Posterior cingulate gyrus (tissue), 11 donors: ENCODE data around the gene MCM7.
A peak's percentile ranks its signal among the peaks of the same experiment; 100 is the strongest.
"Not testable (repeated sequence)": the region's sequence is repeated elsewhere in the genome, so short reads cannot be mapped to it uniquely, and the experiment has no call there.

Experiments
- DNase-seq, 10 donors: peaks; one replicate each; pipeline versions ENCODE4 v3.0.0 to v3.0.0-alpha.2; 2020 to 2021; ENCODE audit warnings: mixed read lengths in 3 of 10
- intact Hi-C: fragments of 100-400 bp; cut with DNase I; formaldehyde crosslinking; loops from one replicate; pipeline ENCODE4 v1.15.1; 2023

MCM7 gene

DNA sequence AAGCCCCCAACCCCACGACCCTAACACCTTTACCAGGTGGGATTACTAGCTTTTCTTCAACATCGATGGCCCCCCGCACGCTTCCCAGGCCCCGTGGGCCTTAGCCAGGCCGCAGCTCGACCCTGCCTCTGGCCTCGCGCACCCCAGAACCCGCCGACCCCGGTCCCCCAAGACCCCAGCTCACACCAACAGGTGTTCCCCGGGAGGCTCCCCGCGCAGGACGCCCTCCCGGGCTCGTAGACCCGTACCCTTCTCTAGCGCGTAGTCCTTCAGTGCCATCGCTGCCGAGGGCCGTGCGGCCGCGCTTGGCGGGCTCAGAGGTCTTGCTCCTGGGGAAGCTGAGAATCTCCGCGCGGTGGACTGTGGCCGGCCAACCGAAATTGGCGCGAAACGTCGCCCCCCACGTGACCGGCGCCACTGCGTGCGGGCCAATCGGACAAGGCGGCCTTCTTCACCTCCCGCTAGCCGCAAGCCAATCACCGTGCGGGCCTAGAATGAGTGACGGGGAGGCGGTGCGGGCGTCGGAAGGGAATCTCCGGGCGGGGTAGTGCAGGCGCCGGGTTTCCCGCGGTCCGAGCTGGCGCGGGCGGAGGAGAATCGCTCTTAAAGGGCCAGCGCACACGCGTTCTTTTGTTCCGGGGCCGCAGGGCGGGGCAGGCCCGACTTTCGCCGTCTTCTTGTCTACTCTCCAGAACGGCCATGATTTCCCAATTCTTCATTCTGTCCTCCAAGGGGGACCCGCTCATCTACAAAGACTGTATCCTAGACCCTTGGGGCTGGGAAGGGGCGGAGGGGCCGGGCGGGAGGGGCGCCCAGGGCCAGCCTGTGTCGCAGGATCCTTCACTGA is at the start of gene MCM7, which contains the start of gene AP4M1:
Gene MCM7 (minus strand): TSS at position 382 of the 847 bp plus-strand sequence. CDS start 103 bp downstream, at position 279.
Gene AP4M1 (plus strand): TSS at position 628 of the 847 bp plus-strand sequence. CDS start 72 bp downstream, at position 700.
- peak; percentile 99 to 100 (median 100) for DNase-seq
- intact Hi-C loops, result loop anchor here (1.0 to 2.0 kb wide), 2 partner anchors 18 to 26 kb away; partner anchors contain the start of genes CNPY4, MBLAC1 and TAF6

DNA sequence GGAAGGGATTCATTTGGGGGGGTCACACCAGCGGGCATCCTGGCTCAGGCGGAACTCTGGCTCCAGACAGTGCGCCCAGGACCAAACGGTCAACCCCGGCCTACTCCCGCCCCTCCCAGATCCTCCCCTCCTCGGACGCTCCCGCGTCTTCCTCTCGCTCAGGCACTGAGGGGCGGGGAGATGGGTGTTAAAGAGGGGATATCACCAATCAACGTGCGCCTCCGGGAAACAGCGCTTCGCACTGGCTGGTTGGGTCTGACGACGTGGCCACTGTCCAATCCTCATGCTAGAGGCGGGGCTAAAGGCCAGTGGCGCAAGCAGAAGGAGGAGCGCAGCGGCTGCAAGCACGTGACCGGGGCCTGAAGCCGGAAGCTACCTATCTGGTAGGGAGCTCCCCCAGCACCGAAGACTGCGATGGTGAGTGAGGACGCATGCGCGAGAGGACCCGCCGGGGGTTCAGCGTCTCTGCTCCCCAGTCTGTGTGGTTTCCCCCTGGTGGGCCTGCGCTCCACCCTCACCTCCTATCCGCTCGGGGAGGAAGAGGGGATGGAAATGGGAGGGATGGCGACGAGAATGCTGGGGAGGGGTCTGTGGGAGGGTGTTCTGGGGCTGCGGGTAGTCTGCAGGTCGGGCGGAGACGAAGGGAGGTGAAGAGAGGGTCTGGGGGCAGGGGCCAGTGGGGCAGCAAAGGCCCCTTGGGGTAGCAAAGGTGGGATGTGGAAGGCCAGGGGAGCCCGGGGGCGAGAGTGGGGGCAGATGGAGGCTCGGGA is 47.5 kb upstream of the MCM7 start, which contains the start of gene LAMTOR4:
Gene LAMTOR4 (plus strand): TSS at position 360 of the 770 bp plus-strand sequence. CDS start 55 bp downstream, at position 415.
- intact Hi-C loops, result no loop called here
- peak; percentile 99 to 100 (median 99) for DNase-seq

DNA sequence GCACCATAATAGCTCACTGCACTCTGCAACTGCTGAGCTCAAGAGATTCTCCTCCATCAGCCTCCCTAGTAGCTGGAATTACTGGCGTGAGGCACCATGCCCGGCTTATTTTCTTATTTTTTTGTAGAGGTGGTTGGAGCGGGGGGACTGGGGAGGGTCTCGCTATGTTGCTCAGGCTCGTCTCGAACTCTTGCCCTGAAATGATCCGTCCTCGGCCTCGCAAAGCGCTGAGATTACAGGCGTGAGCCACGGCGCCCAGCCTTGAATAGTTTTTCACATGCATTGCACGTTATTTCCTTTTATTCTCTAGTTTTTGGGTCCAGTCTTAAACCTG is 47.0 kb upstream of the MCM7 start:
- intact Hi-C loops, result no loop called here
- DNase-seq, result no peak

DNA sequence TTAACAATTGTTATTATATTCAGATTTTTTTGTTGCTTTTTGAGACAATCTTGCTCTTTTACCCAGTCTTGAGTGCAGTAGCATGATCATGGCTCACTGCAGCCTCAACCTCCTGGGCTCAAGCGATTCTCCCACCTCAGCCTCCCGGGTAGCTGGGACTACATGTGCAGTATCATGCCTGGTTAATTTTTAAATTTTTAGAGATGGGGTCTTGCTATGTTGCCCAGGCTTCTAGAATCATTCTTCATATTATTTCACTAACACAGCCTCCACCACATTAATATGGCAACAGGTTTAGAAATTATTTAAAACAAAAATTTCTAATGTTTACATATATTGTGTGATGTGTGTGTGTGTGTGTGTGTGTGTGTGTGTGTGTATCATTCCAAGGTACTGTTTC is 46.1 kb upstream of the MCM7 start:
- DNase-seq, result peak in 2 of 10 donors; percentile 2 to 14
- intact Hi-C loops, result no loop called here

DNA sequence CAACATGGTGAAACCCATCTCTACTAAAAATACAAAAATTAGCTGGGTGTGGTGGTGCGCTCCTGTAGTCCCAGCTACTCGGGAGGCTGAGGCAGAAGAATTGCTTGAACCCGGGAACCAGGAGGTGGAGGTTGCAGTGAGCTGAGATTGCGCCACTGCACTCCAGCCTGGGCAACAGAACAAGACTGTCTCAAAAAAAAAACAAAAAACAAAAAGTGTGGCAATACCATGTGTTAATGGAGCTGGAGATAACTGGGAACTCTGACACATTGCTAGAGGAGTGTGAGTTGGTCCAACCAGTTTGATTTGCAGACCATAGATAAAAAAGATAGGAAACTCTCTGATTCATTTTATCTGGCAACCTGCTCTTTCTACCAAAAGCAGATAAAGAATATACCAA is 45.2 kb upstream of the MCM7 start:
- DNase-seq, intact Hi-C loops: not testable (repeated sequence)

DNA sequence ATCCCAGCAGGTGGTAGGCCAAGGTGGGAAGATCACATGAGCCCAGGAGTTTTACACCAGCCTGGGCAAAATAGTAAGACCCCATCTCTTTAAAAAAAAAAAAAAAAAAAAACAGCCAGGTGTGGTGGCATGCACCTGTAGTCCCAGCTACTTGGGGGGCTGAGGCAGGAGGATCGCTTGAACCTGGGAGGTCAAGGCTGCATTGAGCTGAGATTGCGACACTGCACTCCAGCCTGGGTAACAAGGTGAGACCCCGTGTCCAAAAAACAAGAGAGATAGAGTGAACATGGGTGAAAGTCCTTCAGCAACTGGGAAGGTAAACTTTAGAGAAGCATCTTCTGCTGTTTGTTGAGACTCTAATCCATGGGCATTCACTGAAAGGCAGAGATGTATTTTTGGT is 41.3 kb upstream of the MCM7 start:
- intact Hi-C loops, result no loop called here
- DNase-seq, result peak in 2 of 10 donors; percentile 7 to 10

DNA sequence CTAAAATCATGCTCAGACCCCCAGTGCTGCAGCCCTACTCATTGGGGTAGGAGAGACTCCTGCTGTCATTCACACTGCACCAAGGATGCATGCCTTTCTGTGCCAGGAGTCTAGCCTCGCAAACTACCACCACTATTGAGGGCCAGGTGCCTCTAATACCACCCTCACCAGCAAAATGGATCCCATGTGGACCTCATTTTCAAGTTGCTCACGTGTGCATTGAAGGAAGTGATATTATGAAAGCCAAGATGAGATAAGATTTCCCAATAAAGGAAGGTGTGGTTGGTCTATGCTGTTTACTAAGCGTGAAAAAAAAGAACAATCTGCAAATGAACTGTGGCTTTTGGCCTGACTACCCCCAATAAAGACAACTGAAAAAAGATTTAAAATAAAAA is 40.4 kb upstream of the MCM7 start:
- peak in 1 of 10 donors; percentile 38 for DNase-seq
- intact Hi-C loops, result no loop called here

DNA sequence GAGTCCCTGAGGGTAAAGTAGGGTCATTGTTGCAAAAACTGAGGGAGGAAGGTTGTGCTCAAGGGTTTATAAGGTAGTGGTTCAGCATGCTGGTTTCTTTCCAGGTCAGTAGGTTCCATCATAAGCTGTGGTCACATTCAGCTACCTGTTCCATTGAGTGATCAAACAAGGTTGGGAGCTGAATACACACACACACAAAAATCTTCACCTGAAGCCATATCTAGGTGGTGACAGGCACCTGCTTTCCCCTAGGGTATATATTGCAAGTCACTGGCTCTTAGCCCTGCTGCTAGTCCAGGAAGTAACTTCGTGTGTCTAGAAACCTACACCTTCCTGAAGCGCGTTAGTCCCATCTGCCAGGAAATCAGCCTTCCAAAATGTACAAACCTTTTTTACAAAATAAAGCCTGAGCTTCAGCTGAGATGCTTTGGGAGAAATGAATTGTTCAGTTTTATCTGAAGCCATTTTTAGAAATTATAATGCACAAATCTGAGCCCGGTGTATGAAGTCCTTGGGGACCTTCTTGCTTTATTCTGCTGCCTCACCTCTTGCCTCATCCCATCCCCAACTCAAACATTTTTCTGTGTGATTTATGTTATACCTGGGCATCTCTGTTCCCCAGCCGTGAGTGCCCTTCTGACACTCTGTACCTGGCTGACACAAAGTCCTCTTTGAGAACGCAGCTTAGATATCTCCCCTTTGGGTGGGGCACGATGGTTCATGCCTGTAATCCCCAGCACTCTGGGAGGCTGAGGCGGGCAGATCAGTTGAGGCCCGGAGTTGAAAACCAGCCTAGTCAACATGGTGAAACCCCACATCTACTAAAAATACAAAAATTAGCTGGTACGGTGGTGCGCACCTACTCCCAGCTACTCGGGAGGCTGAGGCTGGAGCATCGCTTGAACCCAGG is 36.9 kb upstream of the MCM7 start:
- intact Hi-C loops, result loop anchor here (10.0 kb wide), 1 partner anchor 77 kb away; the partner anchor contains the start of gene PVRIG
- peak in 2 of 10 donors; percentile 18 to 50 for DNase-seq

DNA sequence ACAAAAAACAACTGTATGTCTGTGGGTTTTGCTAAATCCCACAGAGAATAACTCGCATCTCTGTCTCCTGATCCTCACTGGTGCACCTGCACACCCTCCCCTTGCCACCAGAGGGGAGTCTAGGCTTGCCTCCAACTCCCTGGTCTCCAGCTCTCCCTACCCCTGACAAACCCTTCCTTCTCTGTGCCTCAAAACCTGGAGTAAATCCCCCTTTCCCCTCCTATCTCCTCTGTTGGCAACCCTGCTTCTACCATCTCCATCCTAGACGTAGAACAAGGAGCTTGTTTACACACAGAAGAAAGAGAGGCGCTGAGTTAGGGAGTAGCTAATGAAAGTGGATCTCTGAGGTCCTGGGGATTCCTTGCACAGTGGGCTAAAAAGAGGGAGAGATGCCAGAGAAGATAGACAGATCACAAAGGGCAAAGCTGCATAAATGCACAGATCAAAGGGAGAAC is 31.5 kb upstream of the MCM7 start:
- peak in 8 of 10 donors; percentile 25 to 94 (median 51) for DNase-seq
- intact Hi-C loops, result loop anchor here (10.0 kb wide), 1 partner anchor 82 kb away; the partner anchor contains the start of gene PVRIG

DNA sequence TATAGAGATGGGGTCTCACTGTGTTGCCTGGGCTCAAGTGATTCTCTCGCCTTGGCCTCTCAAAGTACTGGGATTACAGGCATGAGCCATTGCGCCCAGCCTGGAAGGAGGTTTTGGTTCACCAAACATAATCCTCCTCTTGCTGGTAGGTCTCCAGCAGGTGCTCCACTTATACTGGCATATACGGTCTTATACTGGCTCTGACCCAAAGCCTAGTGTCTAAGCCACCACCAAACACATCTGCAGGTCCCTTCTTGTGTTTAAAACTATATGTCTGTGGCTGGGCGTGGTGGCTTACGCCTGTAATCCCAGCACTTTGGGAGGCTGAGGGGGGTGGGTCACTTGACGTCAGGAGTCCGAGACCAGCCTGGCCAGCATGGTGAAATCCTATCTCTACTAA is 30.9 kb upstream of the MCM7 start:
- intact Hi-C loops, result loop anchor here (10.0 kb wide), 1 partner anchor 83 kb away; the partner anchor contains the start of gene PVRIG
- DNase-seq, result peak in 2 of 10 donors; percentile 8 to 22

DNA sequence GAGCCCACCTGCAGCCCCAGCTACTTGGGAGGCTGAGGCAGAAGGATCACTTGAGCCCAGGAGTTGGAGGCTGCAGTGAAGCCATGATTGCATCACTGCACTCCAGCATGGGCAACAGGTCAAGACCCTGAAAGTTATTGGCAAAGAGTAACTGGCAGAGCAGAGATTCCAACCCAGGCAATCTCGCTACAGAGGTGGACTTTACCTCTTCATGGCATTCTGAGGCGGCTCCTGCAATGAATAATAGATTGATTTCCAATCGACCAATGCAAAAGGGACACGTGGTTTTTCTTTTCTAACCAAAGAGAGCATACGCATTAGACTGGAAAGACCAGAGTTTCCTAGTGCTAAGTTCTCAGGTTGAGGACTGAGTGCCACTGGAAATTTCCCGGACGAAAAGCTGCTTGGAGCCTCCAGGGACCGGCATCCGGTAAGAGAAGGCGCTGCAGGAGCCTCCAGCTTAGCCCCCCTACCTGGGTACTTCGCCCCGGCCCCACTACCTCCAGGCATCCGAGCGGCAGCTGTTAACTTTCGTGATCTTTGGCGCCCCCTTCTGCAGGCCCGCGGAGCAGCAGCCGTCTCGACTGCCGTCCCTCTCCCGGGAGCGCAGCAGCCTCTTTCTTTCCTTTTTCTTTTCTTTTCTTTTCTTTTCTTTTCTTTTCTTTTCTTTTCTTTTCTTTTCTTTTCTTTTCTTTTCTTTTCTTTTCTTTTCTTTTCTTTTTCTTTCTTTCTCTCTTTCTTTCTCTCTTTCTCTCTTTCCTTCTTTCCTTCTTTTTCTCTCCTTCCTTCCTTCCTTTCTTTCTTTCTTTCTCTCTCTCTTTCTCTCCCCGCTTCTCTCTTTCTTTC is 29.6 kb upstream of the MCM7 start:
- DNase-seq, result peak; percentile 56 to 96 (median 86)
- intact Hi-C loops, result loop anchor here (10.0 kb wide), 1 partner anchor 84 kb away; the partner anchor contains the start of gene PVRIG

DNA sequence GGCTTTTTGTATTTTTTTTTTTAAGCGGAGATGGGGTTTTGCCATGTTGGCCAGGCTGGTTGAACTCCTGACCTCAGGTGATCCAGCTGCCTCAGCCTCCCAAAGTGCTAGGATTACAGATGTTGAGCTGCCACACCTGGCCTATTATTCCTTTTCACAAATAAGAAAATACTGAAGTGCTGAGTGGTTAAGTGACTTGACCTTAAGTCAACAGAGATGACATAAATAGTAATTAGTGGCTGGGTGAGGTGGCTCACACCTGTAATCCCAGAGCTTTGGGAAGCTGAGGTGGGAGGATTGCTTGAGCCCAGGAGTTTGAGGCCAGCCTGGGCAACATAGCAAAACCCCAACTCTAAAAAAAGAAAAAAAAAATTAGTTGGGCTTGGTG is 29.0 kb upstream of the MCM7 start:
- peak in 2 of 10 donors; percentile 2 to 3 for DNase-seq
- intact Hi-C loops, result loop anchor here (10.0 kb wide), 1 partner anchor 85 kb away; the partner anchor contains the start of gene PVRIG

DNA sequence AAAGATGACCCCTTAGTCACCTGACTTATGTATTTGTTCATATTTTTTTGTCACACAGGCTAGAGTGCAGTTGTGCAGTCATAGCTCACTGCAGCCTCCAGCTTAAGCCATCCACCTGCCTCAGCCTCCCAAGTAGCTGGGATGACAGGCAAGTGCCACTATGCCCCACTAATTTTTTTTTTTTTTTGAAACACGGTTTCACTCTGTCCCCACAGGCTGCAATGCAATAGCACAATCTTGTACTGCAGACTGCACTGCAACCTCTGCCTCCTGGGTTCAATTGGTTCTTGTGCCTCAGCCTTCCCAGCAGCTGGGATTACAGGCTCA is 27.4 kb upstream of the MCM7 start:
- intact Hi-C loops, result no loop called here
- DNase-seq, result peak in 3 of 10 donors; percentile 3 to 39 (median 16)

DNA sequence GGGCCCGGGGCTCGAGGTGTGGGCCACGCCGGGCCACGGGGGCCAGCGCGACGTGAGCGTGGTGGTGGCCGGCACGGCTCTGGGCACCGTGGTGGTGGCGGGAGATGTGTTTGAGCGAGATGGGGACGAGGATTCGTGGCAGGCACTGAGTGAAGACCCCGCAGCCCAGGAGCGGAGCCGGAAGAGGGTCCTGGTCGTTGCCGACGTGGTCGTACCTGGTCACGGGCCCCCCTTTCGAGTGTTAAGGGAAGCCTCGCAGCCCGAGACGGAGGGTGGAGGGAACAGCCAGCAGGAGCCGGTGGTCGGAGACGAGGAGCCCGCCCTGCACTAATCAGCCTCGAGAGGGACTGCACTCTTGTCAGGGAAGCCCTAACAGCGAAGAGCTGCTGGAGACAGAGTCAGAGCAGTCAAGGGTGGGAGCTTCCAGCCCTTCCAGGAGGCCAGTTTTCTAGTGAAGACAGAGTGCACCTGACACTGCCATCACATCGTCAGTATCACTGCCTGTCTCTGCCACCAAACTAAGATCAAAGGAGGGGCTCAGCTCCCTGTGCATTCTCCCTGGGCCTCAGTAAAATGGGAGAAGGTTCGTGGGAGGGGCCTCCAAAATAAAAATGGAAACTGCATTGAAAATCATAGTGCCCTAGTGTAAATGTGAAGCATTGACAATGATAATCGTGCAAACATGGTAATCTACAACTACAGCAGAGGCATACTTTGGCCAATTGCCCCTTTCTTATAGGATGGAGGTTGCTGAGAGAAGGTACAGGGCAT is 26.9 kb upstream of the MCM7 start:
- intact Hi-C loops, result loop anchor here (2.0 kb wide), 1 partner anchor 27 kb away; the partner anchor contains the start of genes AP4M1 and MCM7
- peak in 5 of 10 donors; percentile 11 to 87 (median 75) for DNase-seq

DNA sequence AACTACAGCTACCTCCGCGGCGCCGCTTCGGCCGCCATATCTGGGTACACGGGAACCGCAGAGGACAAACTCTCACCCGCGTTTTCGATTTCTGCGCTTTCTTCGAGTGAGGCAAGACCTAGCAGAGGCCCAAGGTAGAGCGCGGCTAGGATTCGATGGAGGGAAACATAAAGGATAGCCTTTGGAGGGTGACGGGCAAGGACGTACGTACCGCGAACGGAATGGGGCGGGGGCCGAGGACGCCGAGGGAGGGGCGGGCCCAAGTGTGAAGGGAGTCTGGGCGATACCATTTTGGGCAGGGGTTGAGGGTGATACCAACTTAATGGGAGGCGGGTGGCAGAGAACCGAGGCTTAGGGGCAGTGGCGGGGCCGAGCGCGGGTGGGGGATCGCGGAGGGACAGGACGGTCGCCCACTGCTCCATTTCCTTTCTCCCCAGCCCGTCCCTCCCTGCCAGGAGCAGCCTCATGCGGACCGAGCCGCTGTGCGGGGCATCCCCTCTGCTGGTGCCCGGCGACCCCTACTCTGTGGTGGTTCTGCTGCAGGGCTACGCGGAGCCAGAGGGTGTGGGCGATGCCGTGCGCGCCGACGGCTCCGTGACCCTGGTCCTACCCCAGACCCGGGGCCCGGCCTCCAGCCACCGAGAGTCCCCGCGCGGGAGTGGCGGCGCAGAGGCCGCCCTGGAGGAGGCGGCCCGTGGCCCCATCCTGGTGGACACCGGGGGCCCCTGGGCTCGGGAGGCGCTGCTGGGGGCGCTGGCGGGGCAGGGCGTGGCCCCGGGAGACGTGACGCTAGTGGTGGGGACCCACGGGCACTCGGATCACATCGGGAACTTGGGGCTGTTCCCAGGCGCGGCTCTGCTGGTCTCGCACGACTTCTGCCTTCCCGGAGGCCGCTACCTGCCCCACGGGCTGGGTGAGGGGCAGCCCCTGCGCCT is 26.0 kb upstream of the MCM7 start, which contains the start of gene MBLAC1:
Gene MBLAC1 (plus strand): TSS at position 37 of the 935 bp plus-strand sequence. CDS start 429 bp downstream, at position 466.
- DNase-seq, result peak; percentile 87 to 98 (median 92)
- intact Hi-C loops, result loop anchor here (2.0 kb wide), 1 partner anchor 26 kb away; the partner anchor contains the start of genes AP4M1 and MCM7

DNA sequence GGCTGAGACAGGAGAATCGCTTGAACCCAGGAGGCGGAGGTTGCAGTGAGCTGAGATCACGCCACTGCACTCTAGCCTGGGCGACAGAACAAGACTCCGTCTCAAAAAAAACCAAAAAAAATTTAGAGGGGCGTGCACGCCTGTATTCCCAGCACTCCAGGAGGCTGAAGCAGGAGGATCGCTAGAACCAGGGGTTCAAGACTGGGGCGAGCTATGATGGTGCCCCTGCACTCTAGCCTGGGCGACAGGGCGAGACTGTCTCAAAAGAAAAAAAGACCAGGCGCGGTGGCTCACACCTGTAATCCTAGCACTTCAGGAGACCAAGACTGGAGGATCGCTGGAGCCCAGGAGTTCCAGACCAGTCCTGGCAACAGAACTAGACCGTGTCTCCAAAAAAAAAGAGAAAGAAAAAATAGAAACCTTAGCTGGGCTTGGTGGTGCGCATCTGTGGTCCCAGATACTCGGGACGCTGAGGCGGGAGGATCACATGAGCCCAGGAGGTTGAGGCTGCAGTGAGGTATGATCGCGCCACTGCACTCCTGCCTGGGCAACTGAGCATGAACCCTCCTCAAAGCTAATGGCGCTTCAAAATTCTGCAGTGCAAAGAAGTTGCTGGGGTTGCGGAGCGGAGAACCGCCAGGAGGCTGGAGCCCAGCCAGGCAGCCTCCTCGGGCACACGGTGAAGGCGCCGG is 25.2 kb upstream of the MCM7 start:
- intact Hi-C loops, result loop anchor here (2.0 kb wide), 1 partner anchor 26 kb away; the partner anchor contains the start of genes AP4M1 and MCM7
- DNase-seq, result peak in 1 of 10 donors; percentile 85
